ENCODE results near the gene NOPCHAP1.
"Not testable (repeated sequence)": the region's sequence is repeated elsewhere in the genome, so short reads cannot be mapped to it uniquely, and the experiment has no call there.

NOPCHAP1 gene

GRCh38 chr12:104986022-104986941 is at the start of gene NOPCHAP1:
TSS of gene NOPCHAP1 (plus strand) at chr12:104986316. CDS start at chr12:104986353, 37 bp downstream.
- peak; percentile 85 for DNase-seq

- DNase-seq, result no peak
These were observed 47.7 kb upstream of the NOPCHAP1 start for GRCh38 chr12:104938371-104938770.

GRCh38 chr12:104939089-104939488 is 47.0 kb upstream of the NOPCHAP1 start:
- no peak for DNase-seq

- DNase-seq, result no peak
These were observed 44.7 kb upstream of the NOPCHAP1 start for GRCh38 chr12:104941454-104941853.

GRCh38 chr12:104942075-104942474 is 44.0 kb upstream of the NOPCHAP1 start:
- DNase-seq, result no peak

- DNase-seq, result not testable (repeated sequence)
These were observed 42.7 kb upstream of the NOPCHAP1 start for GRCh38 chr12:104943401-104943800.

- no peak for DNase-seq
These were observed 41.9 kb upstream of the NOPCHAP1 start for GRCh38 chr12:104944252-104944651.

GRCh38 chr12:104948716-104949115 is 37.4 kb upstream of the NOPCHAP1 start:
- not testable (repeated sequence) for DNase-seq

- no peak for DNase-seq
These were observed 34.2 kb upstream of the NOPCHAP1 start for GRCh38 chr12:104951759-104952509.

- DNase-seq, result no peak
These were observed 33.3 kb upstream of the NOPCHAP1 start for GRCh38 chr12:104952816-104953215.

- no peak for DNase-seq
These were observed 32.8 kb upstream of the NOPCHAP1 start for GRCh38 chr12:104953323-104953722.

- DNase-seq, result no peak
These were observed 30.4 kb upstream of the NOPCHAP1 start for GRCh38 chr12:104955703-104956102.

GRCh38 chr12:104956870-104957718 is 29.0 kb upstream of the NOPCHAP1 start:
- no peak for DNase-seq

- peak; percentile 40 for DNase-seq
These were observed 28.5 kb upstream of the NOPCHAP1 start for GRCh38 chr12:104957719-104958000.

- peak; percentile 81 for DNase-seq
These were observed 27.9 kb upstream of the NOPCHAP1 start, which contains the start of gene SLC41A2 for GRCh38 chr12:104958001-104958804. TSS of gene SLC41A2 (minus strand) at chr12:104958290. CDS start at chr12:104928527, 29,763 bp downstream.

GRCh38 chr12:104958805-104959334 is 27.2 kb upstream of the NOPCHAP1 start:
- DNase-seq, result no peak

GRCh38 chr12:104959335-104959841 is 26.7 kb upstream of the NOPCHAP1 start:
- no peak for DNase-seq

GRCh38 chr12:104960464-104960863 is 25.7 kb upstream of the NOPCHAP1 start:
- no peak for DNase-seq

GRCh38 chr12:104963757-104964156 is 22.4 kb upstream of the NOPCHAP1 start:
- no peak for DNase-seq

- DNase-seq, result no peak
These were observed 21.8 kb upstream of the NOPCHAP1 start for GRCh38 chr12:104964167-104964855.

GRCh38 chr12:104964856-104965205 is 21.3 kb upstream of the NOPCHAP1 start:
- DNase-seq, result no peak

All from activated CD8-positive, alpha-beta memory T cell treated with anti-CD3 and anti-CD28 coated beads, Interleukin-2, amount 50 U/mL, for 4 hours (primary cell).